ENCODE measurements around the gene TMEM26. TPM values are rescaled to one million over a fixed set of nuclear protein-coding genes. Genes with fewer than 3 reads are reported as not detected.

Gene TMEM26
- total RNA-seq, 1 experiment from 2014 or later, result not detected

GRCh38 chr10:61458031-61458430 is 4.8 kb upstream of the TMEM26 start:
- Histone ChIP-seq H3F3A (ENCODE audit: low read length, unreplicated experiment) (no peaks in the 10 kb centered on the region), H3K4me2 (ENCODE audit: low read length) (no peak overlapping the region), H4K20me1 (ENCODE audit: low read length) (no peaks in the 10 kb centered on the region), H3K79me2 (ENCODE audit: low read length) (no peaks in the 10 kb centered on the region), H2AFZ (ENCODE audit: low read length) (no peak overlapping the region), H3K9me3 (ENCODE audit: low read length) (no peaks in the 10 kb centered on the region), H3K9ac (ENCODE audit: low read length) (no peak overlapping the region), H3K9me2 (replicated peaks; ENCODE audit: low read length) (no peaks in the 10 kb centered on the region), H3K4me3 (ENCODE audit: low read length) (no peak overlapping the region), H3K27ac (ENCODE audit: low read length) (no peak overlapping the region), H3K4me1 (ENCODE audit: insufficient read depth, low read length) (peaks cover 2% of the 10 kb centered on the region), H3K27me3 (ENCODE audit: low read length) (no peaks in the 10 kb centered on the region), H3K36me3 (ENCODE audit: low read depth, low read length) (no peaks in the 10 kb centered on the region)
- BruUV-seq (replicated peaks), result no TSS peak
- ChIA-PET POLR2A (ENCODE audit: unreplicated experiment) (no interaction called here), CTCF (no interaction called here)
- DNase-seq (no peak), ATAC-seq (no peak)
- TF ChIP-seq EZH2phosphoT487 (IDR thresholded peaks at IDR 0.05; ENCODE audit: borderline replicate concordance, low read length) (no peak), EZH2 (IDR thresholded peaks at IDR 0.05; ENCODE audit: low read length, unreplicated experiment) (no peak)
- TF ChIP-seq, protein P1, sequence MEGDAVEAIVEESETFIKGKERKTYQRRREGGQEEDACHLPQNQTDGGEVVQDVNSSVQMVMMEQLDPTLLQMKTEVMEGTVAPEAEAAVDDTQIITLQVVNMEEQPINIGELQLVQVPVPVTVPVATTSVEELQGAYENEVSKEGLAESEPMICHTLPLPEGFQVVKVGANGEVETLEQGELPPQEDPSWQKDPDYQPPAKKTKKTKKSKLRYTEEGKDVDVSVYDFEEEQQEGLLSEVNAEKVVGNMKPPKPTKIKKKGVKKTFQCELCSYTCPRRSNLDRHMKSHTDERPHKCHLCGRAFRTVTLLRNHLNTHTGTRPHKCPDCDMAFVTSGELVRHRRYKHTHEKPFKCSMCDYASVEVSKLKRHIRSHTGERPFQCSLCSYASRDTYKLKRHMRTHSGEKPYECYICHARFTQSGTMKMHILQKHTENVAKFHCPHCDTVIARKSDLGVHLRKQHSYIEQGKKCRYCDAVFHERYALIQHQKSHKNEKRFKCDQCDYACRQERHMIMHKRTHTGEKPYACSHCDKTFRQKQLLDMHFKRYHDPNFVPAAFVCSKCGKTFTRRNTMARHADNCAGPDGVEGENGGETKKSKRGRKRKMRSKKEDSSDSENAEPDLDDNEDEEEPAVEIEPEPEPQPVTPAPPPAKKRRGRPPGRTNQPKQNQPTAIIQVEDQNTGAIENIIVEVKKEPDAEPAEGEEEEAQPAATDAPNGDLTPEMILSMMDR (conservative IDR thresholded peaks at IDR 0.05; ENCODE audit: low read depth, low read length), result no peak
- intact Hi-C loops (cut with micrococcal nuclease), result no loop called here

DNA sequence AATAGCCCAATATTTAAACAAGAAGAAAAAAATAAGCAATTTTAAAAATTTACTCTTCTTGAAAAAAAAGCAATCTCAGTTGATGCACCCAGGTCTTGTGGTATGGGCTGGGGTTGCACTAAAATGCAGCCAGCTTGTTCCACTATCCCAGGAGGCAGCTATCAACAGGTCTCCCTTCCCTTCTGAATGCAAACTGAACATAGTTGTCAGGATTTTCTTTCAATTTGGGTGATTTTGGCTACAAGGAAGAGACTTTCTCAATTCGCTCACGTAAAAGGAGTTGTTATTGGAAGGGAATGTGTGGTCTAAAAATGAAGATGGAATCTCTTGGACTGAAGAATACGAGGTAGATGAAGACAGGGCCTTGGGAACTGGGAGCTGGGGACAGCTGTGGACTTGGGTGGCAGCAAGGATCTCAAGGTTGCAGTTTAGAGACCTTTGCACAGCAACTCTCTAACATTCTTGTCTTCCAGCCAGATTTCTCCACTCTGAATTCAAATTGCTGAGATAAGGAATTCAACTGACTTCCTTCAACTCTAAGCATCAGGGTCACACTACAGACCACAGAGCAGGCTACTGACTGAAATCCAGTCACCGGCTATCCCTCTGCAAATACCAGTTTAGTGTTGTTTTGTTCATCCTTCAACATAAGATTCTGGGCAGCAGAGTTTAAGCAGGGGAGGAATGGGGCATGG is 3.1 kb upstream of the TMEM26 start:
- TF ChIP-seq EZH2phosphoT487 (IDR thresholded peaks at IDR 0.05; ENCODE audit: borderline replicate concordance, low read length) (no peak), EZH2 (IDR thresholded peaks at IDR 0.05; ENCODE audit: low read length, unreplicated experiment) (no peak)
- TF ChIP-seq, protein P1 (conservative IDR thresholded peaks at IDR 0.05; ENCODE audit: low read depth, low read length), result no peak
- Histone ChIP-seq H3K27me3 (ENCODE audit: low read length) (no peaks in the 10 kb centered on the region), H3K4me1 (ENCODE audit: insufficient read depth, low read length) (no peaks in the 10 kb centered on the region), H3K27ac (ENCODE audit: low read length) (no peak overlapping the region), H3K79me2 (ENCODE audit: low read length) (no peaks in the 10 kb centered on the region), H3K9me2 (replicated peaks; ENCODE audit: low read length) (no peaks in the 10 kb centered on the region), H3K9me3 (ENCODE audit: low read length) (no peaks in the 10 kb centered on the region), H3K9ac (ENCODE audit: low read length) (no peak overlapping the region), H2AFZ (ENCODE audit: low read length) (no peak overlapping the region), H3K36me3 (ENCODE audit: low read depth, low read length) (no peaks in the 10 kb centered on the region), H3K4me2 (ENCODE audit: low read length) (no peak overlapping the region), H4K20me1 (ENCODE audit: low read length) (no peaks in the 10 kb centered on the region), H3K4me3 (ENCODE audit: low read length) (no peak overlapping the region), H3F3A (ENCODE audit: low read length, unreplicated experiment) (no peaks in the 10 kb centered on the region)
- no TSS peak for BruUV-seq (replicated peaks)
- POLR2A ChIA-PET (ENCODE audit: unreplicated experiment), result no interaction called here
- DNase-seq (no peak), ATAC-seq (no peak)
- intact Hi-C loops (cut with micrococcal nuclease), result no loop called here
- CTCF ChIA-PET, result no interaction called here

DNA sequence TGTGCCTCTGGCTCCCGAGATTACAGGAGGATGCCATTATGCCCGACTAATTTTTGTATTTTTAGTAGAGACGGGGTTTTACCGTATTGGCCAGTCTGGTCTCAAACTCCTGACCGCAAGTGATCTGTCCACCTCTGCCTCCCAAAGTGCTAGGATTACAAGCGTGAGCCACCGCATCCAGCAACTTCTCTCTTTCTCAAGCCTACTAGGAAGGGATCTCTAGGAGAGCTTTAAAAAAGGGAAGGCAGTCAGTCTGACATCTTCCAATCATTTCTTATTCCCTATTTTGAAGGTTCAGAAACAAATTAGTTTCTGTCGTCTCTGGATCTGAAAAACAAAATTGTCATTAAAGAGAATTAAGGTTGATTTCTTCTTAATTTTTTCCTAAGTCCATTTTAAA is 2.5 kb upstream of the TMEM26 start:
- H3K27ac ChIP-seq (ENCODE audit: low read length), result no peak overlapping the region
- no peak overlapping the region for H3K4me2 ChIP-seq (ENCODE audit: low read length)
- intact Hi-C loops (cut with micrococcal nuclease), result no loop called here
- H4K20me1 ChIP-seq (ENCODE audit: low read length), result no peaks in the 10 kb centered on the region
- no peaks in the 10 kb centered on the region for H3K9me3 ChIP-seq (ENCODE audit: low read length)
- no peaks in the 10 kb centered on the region for H3K79me2 ChIP-seq (ENCODE audit: low read length)
- DNase-seq, result no peak
- H3F3A ChIP-seq (ENCODE audit: low read length, unreplicated experiment), result no peaks in the 10 kb centered on the region
- TF ChIP-seq, protein P1 (conservative IDR thresholded peaks at IDR 0.05; ENCODE audit: low read depth, low read length), result no peak
- no peak for TF ChIP-seq EZH2phosphoT487 (IDR thresholded peaks at IDR 0.05; ENCODE audit: borderline replicate concordance, low read length)
- TF ChIP-seq EZH2 (IDR thresholded peaks at IDR 0.05; ENCODE audit: low read length, unreplicated experiment), result no peak
- H3K36me3 ChIP-seq (ENCODE audit: low read depth, low read length), result no peaks in the 10 kb centered on the region
- ChIA-PET CTCF (no interaction called here), POLR2A (ENCODE audit: unreplicated experiment) (no interaction called here)
- H3K4me3 ChIP-seq (ENCODE audit: low read length), result no peak overlapping the region
- H3K27me3 ChIP-seq (ENCODE audit: low read length), result no peaks in the 10 kb centered on the region
- no peaks in the 10 kb centered on the region for H3K9me2 ChIP-seq (replicated peaks; ENCODE audit: low read length)
- BruUV-seq (replicated peaks), result no TSS peak
- no peak overlapping the region for H2AFZ ChIP-seq (ENCODE audit: low read length)
- H3K9ac ChIP-seq (ENCODE audit: low read length), result no peak overlapping the region
- no peaks in the 10 kb centered on the region for H3K4me1 ChIP-seq (ENCODE audit: insufficient read depth, low read length)
- ATAC-seq, result no peak
